Stimulated activated CD8-positive, alpha-beta memory T cell treated with anti-CD3 and anti-CD28 coated beads, Interleukin-7, amount 100 ng/mL, for 1 hour (primary cell): Measurements from ENCODE around the gene FGF12.
"Not testable (repeated sequence)": the region's sequence is repeated elsewhere in the genome, so short reads cannot be mapped to it uniquely, and the experiment has no call there.

ENCODE experiments used
- DNase-seq, 2 donors: peaks; one replicate each; pipeline ENCODE4 v3.0.0-alpha.2; 2020; ENCODE audit warnings: low read depth in 2 of 2

The FGF12 gene

DNA sequence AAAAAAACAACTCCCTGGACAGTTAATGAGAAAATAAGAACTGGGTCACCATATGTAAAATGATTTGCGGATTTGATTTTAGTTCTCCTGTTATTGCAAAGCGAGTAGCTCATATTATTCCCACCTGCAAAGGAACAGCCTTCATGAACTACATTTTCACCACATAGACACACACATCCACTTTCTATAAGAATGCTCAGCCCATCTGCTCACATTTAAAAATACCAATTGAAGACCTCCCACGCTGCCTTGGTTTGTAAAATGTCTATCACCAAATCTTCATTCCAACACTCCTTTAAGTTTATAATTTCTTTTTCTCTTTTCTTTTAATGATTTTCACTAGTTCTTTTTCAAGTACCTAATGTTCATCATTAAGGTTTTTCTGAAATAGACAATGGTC lies 148.6 kb downstream of the FGF12 start:
- DNase-seq: no peak

- no peak for DNase-seq
Observed at GRCh38 chr3:192577811-192578210, 149.5 kb downstream of the FGF12 start.

DNA sequence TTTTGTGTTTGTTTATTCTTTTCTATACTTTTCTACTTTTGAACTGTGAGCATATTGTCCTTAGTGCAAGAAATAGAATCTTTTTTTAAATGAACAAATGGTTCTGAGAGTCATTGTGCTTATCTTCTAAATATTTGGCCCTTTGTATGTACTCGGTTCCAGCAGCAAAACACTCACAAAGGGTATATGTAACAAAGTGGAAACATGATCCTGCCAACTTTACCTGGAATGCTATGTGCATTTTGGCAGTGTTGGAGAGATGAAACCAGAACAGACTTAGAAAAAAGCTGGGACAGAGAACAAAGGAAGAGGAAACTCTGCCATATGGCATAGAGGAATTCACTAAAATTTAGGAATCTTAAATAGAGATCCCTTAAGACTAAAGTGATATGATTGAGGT lies 150.1 kb downstream of the FGF12 start:
- DNase-seq: no peak

DNA sequence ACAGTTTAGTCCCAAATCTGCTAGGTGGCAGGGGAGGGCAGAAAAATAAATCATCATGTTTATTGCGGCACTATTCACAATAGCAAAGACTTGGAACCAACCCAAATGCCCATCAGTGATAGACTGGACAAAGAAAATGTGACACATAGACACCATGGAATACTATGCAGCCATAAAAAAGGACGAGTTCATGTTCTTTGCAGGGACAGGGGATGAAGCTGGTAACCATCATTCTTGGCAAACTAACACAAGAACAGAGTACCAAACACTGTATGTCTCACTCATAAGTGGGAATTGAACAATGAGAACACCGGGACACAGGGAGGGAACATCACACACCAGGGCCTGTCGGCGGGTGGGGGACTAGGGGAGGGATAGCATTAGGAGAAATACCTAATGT lies 150.6 kb downstream of the FGF12 start:
- DNase-seq: not testable (repeated sequence)

DNA sequence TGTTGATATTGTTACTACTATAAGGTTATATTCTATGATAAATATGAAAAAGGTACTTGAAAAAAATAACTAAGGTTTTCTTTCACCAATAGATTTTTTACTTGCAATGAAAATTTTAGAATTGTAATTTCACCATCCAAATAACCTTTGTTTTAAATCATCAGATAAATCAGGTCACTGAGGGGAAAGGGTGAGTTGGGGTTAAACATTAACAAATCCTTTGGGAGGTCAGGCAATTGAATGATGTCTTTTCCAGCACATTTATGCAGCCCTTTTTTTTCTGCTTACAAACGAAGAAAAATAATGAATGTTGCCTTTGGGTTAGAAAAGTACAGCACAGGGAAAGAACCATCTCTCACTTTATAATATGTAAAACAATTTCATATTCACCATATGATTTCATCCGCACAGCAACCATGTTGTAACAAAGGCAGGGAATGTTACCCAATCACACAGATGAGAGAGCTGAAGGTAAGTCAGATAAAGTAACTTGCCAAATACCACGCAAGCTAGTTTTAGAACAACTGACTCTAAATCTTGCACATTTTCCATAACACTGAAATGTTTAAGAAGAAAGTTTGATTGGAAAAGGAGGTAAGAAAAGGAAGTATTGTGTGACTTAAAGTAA lies 151.3 kb downstream of the FGF12 start:
- DNase-seq: no peak

DNA sequence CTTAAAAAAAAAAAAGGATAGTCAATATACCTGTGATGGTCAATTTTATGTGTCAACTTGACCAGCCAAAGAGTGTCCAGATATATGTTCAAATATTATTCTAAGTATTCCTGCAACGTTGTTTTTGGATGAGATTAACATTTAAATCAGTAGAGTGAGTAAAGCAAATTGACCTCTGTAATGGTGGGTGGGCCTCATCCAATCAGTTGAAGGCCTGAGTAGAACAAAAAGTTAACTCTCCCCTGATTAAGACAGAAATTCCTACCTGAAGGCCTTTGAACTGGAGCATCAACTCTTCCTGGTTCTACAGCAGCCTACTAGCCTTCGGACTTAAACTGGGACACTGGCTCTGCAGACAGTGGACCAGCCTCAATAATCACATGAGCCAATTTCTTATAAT lies 154.1 kb downstream of the FGF12 start:
- no peak for DNase-seq

DNA sequence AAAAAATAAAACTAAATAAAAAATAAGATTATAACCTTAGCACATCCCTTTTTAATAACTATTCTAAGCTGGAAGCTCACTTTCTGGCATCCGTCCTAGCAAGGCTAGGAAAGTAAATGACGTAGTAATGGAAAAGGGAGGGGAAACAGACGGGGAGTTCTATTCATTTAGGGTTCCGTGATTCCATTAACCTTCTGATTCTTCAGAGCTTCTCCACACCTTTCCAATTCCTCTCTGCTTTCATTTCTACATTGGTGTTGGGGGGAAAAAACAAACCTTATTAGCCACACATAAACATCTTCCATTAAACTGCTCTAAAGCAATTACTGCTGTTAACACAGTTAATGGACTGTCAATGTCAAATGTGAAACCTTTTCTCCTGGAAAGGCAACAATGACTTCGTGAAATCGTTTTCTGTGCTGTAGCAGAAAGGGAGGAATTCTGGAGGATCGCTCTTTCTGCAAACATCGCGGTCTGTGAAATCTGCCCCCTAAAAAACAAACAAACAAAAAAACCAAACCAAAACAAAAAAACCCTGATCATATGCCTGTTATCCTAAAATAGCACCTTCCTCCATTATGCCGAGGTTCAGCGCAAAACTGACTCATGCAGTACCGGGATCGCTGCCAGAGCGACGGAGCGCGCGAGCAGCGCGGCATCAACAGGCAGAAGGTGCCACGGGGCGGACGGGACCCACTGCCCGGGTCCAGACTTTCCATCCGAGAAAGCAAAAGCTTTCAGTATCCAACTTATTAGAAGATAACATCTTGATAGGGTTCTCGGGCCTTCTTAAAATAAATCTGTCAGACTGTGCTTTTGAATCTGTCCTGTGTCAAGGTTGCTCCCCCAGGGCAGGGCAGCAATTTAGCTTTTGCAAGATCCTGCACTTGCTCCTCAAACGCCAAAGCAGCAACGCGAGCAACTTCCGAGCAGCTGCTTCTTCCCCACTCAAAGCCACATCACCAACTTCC lies 156.2 kb downstream of the FGF12 start:
- DNase-seq: no peak

- no peak for DNase-seq
Observed at GRCh38 chr3:192570315-192570714, 157.0 kb downstream of the FGF12 start.

- DNase-seq: peak in 1 of 2 donors; percentile 6
Observed at GRCh38 chr3:192566706-192567290, 160.5 kb downstream of the FGF12 start.

- DNase-seq: no peak
Observed at GRCh38 chr3:192564611-192565010, 162.7 kb downstream of the FGF12 start.

DNA sequence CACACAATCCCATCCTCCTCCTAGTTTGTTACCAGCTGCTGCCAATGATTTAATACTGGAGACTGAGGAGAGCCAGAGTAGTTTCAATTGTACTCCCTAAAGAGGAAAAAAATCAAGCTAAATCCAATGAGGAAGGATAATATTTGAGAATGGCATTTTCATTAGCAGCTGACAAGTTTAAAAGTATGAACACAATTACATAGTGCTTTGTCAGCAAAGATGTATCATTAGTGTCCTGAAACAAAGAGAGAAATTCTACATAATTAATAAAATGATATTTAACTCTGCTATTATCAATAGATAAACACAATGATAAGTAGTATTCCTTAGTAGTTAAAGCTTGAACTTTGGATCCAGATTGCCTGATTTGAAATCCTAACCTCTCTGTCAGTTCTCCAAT lies 163.9 kb downstream of the FGF12 start:
- DNase-seq: no peak

GRCh38 chr3:192553707-192554106 lies 173.6 kb downstream of the FGF12 start:
- no peak for DNase-seq

GRCh38 chr3:192550356-192550755 lies 177.0 kb downstream of the FGF12 start:
- DNase-seq: no peak

DNA sequence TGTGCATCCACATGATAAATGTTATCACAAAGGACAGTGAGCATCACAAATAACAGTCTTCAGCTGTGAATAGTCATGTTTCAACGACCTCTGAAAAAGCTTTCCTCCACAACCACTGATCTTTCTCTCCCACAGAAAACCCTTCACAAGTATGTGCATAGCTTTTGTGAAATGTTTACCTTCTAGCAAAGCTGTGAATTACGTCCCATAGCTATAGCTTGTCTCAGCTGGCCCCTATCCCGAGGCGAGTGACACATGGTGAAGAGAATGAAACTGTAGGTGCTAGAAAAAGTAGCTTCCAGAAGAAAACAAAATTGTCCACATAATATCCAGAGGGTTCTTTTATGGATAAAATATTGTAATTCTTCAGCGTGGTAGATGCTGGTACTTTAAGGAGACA lies 182.0 kb downstream of the FGF12 start:
- DNase-seq: no peak

GRCh38 chr3:192543163-192543562 lies 184.2 kb downstream of the FGF12 start:
- DNase-seq: no peak

DNA sequence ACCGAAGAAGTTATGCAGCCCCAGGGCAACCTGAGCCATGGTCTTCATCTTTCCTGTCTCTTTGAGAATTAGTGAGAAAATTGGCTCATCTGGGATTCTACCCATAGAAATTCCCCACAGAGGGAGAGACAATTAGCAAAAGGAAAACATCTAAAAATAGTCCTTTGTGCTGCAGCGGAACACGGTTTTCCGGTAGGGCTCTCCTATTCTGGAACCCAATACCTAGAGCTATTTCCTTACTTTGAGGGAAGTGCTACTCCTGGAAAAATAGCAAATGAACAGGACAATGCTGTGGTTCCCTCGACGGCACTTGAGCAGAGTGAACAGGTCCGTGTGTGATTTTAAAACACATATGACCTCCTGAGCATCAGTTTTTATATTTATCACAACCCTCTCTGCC lies 210.5 kb downstream of the FGF12 start:
- no peak for DNase-seq

DNA sequence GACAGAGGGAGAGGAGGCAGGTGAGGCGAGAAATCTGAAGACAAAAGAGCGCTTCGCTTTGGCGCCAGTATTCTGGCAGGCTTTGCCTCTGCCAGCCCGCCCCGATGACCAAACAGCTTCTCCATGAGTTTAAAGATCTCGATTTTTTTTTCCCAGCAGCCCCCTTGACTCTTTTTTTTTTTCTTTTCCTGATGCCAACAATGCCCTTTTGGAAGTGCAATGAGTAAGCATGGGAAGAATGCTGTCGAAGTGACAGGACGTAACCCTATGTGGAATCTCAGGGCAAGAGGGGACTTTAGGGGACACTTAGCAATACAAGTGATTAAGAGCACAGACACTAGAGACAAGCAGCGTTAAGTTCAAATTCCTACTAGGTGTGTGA lies 211.7 kb downstream of the FGF12 start:
- no peak for DNase-seq

DNA sequence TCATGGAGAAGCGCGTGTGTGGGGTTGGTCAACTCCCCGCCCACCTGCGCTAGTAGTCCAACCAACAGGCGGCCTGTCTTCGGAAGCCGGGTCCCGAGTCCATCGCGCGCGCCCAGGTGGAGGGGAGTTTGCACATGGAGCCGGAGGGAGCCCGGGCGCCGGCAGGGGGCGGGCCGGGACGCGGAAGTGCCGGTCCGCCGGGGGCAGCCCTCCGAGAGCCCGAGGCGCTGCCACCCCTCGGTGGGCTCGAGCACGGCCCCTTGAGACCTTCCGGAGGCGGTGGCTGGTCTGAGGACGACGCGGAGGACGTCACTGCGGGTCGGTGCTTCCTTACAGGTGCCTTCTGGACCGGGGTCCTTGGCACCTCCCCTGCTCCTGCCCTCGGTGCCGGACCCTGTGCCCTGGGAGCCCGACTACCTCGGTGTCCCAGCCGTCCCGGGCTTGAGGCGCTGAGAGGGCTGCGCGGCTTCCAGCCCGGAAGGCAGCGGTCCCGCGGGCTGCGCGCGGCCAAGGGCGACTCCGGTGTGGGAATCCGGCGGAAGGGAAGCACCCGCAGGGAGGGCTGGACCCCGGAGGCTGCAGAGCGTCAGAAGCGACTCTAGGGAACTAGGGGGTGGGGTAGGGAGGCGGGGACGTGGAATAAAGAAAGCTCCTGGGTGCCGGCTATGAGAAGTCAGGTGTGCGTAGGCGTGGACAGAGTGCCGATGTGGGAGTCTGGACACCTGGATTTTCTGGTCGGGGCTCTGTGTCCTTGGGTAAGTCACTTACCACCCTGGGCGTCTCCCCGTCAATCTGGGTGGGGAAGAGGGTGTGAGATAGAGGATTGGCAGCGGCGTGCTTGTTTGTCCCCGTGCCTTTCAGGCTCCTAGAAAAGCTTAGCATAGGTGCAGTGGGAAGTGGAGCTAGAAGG lies 212.3 kb downstream of the FGF12 start:
- no peak for DNase-seq

DNA sequence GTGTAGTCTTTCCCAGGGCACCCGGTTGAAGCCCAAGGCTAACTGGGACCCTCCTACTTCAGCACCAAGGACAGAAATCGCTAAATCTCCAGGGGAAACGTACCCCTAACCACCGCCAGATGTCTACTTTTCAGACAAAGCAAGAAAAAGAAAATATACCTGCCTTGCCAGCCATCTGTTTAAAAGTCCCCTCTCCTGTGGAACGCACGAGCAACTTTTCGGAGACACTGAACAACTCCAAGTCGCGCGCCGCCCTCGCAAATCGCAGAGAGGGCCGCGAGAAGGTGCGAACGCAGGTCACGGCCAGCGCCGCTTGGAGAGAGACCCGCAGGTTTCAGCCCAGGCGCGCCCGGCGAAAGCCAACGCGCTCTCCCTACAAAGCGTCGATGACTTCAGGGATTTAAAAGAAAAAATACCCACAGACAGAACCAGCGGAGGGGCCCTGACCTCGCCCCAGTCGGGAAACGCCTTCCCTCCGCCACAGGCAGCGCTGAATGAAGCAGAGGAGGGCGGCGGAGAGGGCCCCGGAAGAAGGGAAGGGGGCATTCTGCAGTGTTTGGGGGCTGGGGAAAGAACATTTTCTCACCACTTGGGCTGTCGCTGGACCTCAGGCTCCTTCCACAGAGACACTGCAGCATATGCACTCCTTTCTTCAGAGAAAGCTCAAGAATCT lies 213.1 kb downstream of the FGF12 start:
- no peak for DNase-seq

- DNase-seq: no peak
Observed at GRCh38 chr3:192505731-192506130, 221.6 kb downstream of the FGF12 start.

- DNase-seq: no peak
Observed at GRCh38 chr3:192501401-192501800, 225.9 kb downstream of the FGF12 start.
